B cell (primary cell): Measurements from ENCODE around the gene RIPK3. TPM values are rescaled to one million over a fixed set of nuclear protein-coding genes. Genes with fewer than 3 reads are reported as not detected.

ENCODE experiments used
- ATAC-seq: fragments of 200-7000 bp; cut with Tn5 transposase; one replicate; pipeline ENCODE4 v1.10.0; 2021; ENCODE audit warnings: low read depth, mild to moderate bottlenecking, moderate number of reproducible peaks, moderate library complexity
- CTCF ChIA-PET: fragments of 350-600 bp; sonication (Branson Sonifier 250); formaldehyde crosslinking; loops from one replicate; lab custom pipeline; 2021; ENCODE audit warnings: antibody characterized with exemption, inconsistent platforms; lab: Charles Lee
- POLR2A ChIA-PET: fragments of 350-600 bp; sonication (Branson Sonifier 250); formaldehyde crosslinking; loops from one replicate; lab custom pipeline; 2021; ENCODE audit warnings: antibody characterized with exemption; lab: Charles Lee
- DNase-seq: peaks from one replicate; pipeline ENCODE4 v3.0.0; 2013
- H2AFZ ChIP-seq: 2 replicates; pipeline ENCODE4 v1.6.1; 2012; ENCODE audit warnings: mild to moderate bottlenecking, low read depth, low read length; ENCODE audit not compliant: insufficient read depth, poor library complexity, severe bottlenecking
- H3K27ac ChIP-seq, 2 donors: 1 replicate in 1 of 2; 2 replicates in 1 of 2; pipeline ENCODE4 v1.5.1; 2012 to 2013; ENCODE audit warnings: low read length in 2 of 2, mild to moderate bottlenecking in 2 of 2, moderate library complexity in 1 of 2
- H3K27me3 ChIP-seq, 4 experiments: fragments of 200-600 bp in 1 of 4; sonication (generic) in 1 of 4; replicated peaks in 1 of 4; 1 replicate in 2 of 4; 2 replicates in 2 of 4; pipeline versions ENCODE4 v1.6.1 to v1.7.0; 2013 to 2016; ENCODE audit warnings: low read length in 3 of 4, mild to moderate bottlenecking in 2 of 4, mixed read lengths in 1 of 4, moderate library complexity in 1 of 4; ENCODE audit not compliant: insufficient read depth in 4 of 4, control insufficient read depth in 3 of 4; ENCODE audit errors: control extremely low read depth in 1 of 4
- H3K36me3 ChIP-seq, 2 experiments: replicated peaks in 1 of 2; 1 replicate in 1 of 2; 2 replicates in 1 of 2; pipeline versions ENCODE4 v1.6.1 to v1.7.1; 2013; ENCODE audit warnings: low read length in 1 of 2; ENCODE audit not compliant: insufficient read depth in 2 of 2, control insufficient read depth in 1 of 2; ENCODE audit errors: control extremely low read depth in 1 of 2, extremely low read depth in 1 of 2
- H3K4me1 ChIP-seq, 2 donors: fragments of 200-600 bp in 1 of 2; sonication (generic) in 1 of 2; 1 replicate in 1 of 2; 2 replicates in 1 of 2; pipeline versions ENCODE4 v1.5.1 to v1.6.1; 2013 to 2017; ENCODE audit warnings: low read length in 2 of 2; ENCODE audit not compliant: control insufficient read depth in 2 of 2, insufficient read depth in 2 of 2
- H3K4me2 ChIP-seq: replicated peaks from 2 replicates; pipeline ENCODE3; 2012; ENCODE audit warnings: mild to moderate bottlenecking, low read depth, low read length; ENCODE audit not compliant: poor library complexity, severe bottlenecking
- H3K4me3 ChIP-seq, 5 experiments: fragments of 200-600 bp in 1 of 5; sonication (generic) in 1 of 5; 1 replicate in 3 of 5; 2 replicates in 2 of 5; pipeline versions ENCODE4 v1.5.1 to v1.7.0; 2011 to 2016; ENCODE audit warnings: low read length in 4 of 5, mild to moderate bottlenecking in 4 of 5, low read depth in 2 of 5, control low read depth in 1 of 5, moderate library complexity in 1 of 5; ENCODE audit not compliant: insufficient read depth in 1 of 5; ENCODE audit errors: control extremely low read depth in 1 of 5, extremely low read depth in 1 of 5
- H3K79me2 ChIP-seq: fragments of 200-600 bp; sonication (generic); one replicate; pipeline ENCODE4 v1.6.0; 2016; ENCODE audit warnings: low read length; ENCODE audit not compliant: control insufficient read depth, insufficient read depth
- H3K9ac ChIP-seq: fragments of 200-600 bp; sonication (generic); 2 replicates; pipeline ENCODE4 v1.6.1; 2017; ENCODE audit warnings: mild to moderate bottlenecking, low read length, moderate library complexity
- H3K9me3 ChIP-seq, 3 donors: one replicate each; pipeline versions ENCODE4 v1.6.1 to v1.7.1; 2013; ENCODE audit warnings: low read length in 2 of 3; ENCODE audit not compliant: control insufficient read depth in 2 of 3, insufficient read depth in 1 of 3; ENCODE audit errors: control extremely low read depth in 1 of 3
- H4K20me1 ChIP-seq: 2 replicates; pipeline ENCODE4 v1.6.0; 2012; ENCODE audit warnings: mild to moderate bottlenecking, low read length; ENCODE audit not compliant: insufficient read depth, control insufficient read depth, poor library complexity, severe bottlenecking
- H3K27ac Mint-ChIP-seq: one replicate; pipeline ENCODE4 v1.8.0; 2021; ENCODE audit warnings: mixed read lengths
- H3K27me3 Mint-ChIP-seq: one replicate; pipeline ENCODE4 v1.8.0; 2021; ENCODE audit warnings: mixed read lengths
- H3K4me1 Mint-ChIP-seq: one replicate; pipeline ENCODE4 v1.8.0; 2021; ENCODE audit warnings: mixed read lengths
- H3K4me3 Mint-ChIP-seq: one replicate; pipeline ENCODE4 v1.8.0; 2021; ENCODE audit warnings: mixed read lengths
- H3K9me3 Mint-ChIP-seq: one replicate; pipeline ENCODE4 v1.8.0; 2022; ENCODE audit warnings: mixed read lengths; ENCODE audit not compliant: insufficient read depth
- CTCF ChIP-seq: fragments of 200-600 bp; IDR thresholded peaks from one replicate; pipeline ENCODE4 v1.8.0; 2022; ENCODE audit warnings: antibody characterized with exemption, mild to moderate bottlenecking
- EZH2 ChIP-seq: IDR thresholded peaks from 2 replicates; pipeline ENCODE4 v1.6.1; 2012; ENCODE audit warnings: borderline replicate concordance, low read depth, mild to moderate bottlenecking, moderate library complexity, low read length; ENCODE audit not compliant: insufficient read depth, poor library complexity, severe bottlenecking
- WGBS: methylation state at CpG from one replicate; pipeline ENCODE4 v1.1.5; 2013; ENCODE audit warnings: missing lambda C conversion rate; ENCODE audit not compliant: insufficient coverage; 5-methylcytosine and 5-hydroxymethylcytosine counted together
- intact Hi-C: fragments of 100-400 bp; cut with micrococcal nuclease; formaldehyde crosslinking; loops from one replicate; pipeline ENCODE4 v1.10.0; 2022
- polyA plus RNA-seq: library from polyadenylated mRNA; depleted of rRNA; stranded (reverse); fragments of >200 nt; gene quantifications from 2 replicates; pipeline ENCODE4 v1.2.3, GENCODE V29; 2012
- total RNA-seq, 2 donors: library from RNA; stranded (reverse); fragments of 120-200 nt in 1 of 2; gene quantifications; 1 replicate in 1 of 2; 2 replicates in 1 of 2; pipeline versions ENCODE4 v1.2.3 to v1.2.4, GENCODE V29; 2013 to 2022

The RIPK3 gene
- total and polyA plus RNA-seq, 2 donors (not counting 1 experiment from before 2014, with no cell fraction given) = 65.5 to 77.6 TPM

DNA sequence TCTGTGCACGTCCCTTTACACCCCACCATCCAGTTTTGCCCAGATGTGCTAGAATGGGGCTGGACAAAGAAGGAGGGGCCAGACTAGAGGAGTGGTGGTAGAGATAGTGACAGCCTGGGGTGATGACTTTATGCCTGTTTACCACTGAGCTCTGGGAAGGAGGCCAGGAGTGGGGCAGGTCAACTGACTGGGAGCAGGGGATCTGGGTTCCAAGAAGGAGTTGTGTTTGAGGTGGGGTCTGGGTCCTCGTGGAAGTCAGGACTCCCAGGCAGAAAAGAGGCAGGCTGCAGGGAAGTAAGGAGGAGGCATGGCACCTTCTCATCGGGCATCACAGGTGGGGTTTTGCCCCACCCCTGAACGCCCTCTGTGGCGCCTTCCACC is 29.5 kb downstream of the RIPK3 start:
- peak; percentile 38 for DNase-seq
- ChIA-PET CTCF (interaction anchor here (0.7 to 9.4 kb wide), 28 partner anchors 8 to 389 kb away, joined by 3 to 116 read pairs (median 5); partner anchors contain the start of genes CBLN3, DHRS1, IPO4 and IRF9), POLR2A (interaction anchor here (0.9 to 2.0 kb wide), 8 partner anchors 11 to 120 kb away, joined by 3 to 17 read pairs (median 6); partner anchors contain the start of genes CHMP4A, DHRS1, KHNYN and MDP1)
- Mint-ChIP-seq H3K27ac (peak overlapping the region; percentile 91), H3K4me1 (peaks cover 61% of the 10 kb centered on the region), H3K27me3 (no peaks in the 10 kb centered on the region), H3K4me3 (peak overlapping the region; percentile 84), H3K9me3 (no peaks in the 10 kb centered on the region)
- peaks cover 3 to 33% of the 10 kb centered on the region in 2 experiments for H3K36me3 ChIP-seq
- intact Hi-C loops = loop anchor here (5.0 kb wide), 1 partner anchor 298 kb away; no protein-coding TSS in a partner anchor
- peak overlapping the region; percentile 92 for H3K4me2 ChIP-seq
- peak overlapping the region; percentile 36 to 83 for H3K27ac ChIP-seq
- no peaks in the 10 kb centered on the region for H3K9me3 ChIP-seq
- no peak for TF ChIP-seq EZH2
- TF ChIP-seq CTCF = no peak
- peaks cover 32% of the 10 kb centered on the region for H4K20me1 ChIP-seq
- H2AFZ ChIP-seq = peak overlapping the region; percentile 82
- H3K4me3 ChIP-seq = peak overlapping the region in 4 of 5 experiments; percentile 45 to 71 (median 60)
- H3K27me3 ChIP-seq = no peaks in the 10 kb centered on the region
- peak overlapping the region; percentile 70 for H3K9ac ChIP-seq
- peaks cover 16% of the 10 kb centered on the region for H3K79me2 ChIP-seq
- peaks cover 38 to 57% of the 10 kb centered on the region in 2 donors for H3K4me1 ChIP-seq
- ATAC-seq = no peak
- WGBS = 8% methylated on average over 4 of the region's 5 CpGs
